Motor neuron (in vitro differentiated cells): ENCODE measurements around the gene BRD4. TPM values are rescaled to one million over a fixed set of nuclear protein-coding genes. Genes with fewer than 3 reads are reported as not detected.
A peak's percentile ranks its signal among the peaks of the same experiment; 100 is the strongest.

ENCODE experiments used
- ATAC-seq, 8 experiments: fragments of 200-7000 bp; cut with Tn5 transposase; replicated peaks in 6 of 8; 2 replicates each; pipeline ENCODE4 v1.8.0; 2021; ENCODE audit warnings: mild to moderate bottlenecking in 8 of 8, moderate library complexity in 8 of 8
- H3K27ac ChIP-seq, 2 donors: fragments of 250-450 bp; sonication (Bioruptor Pico); 2 replicates each; pipeline ENCODE4 v1.9.0; 2021; ENCODE audit warnings: antibody characterized with exemption in 2 of 2, mild to moderate bottlenecking in 2 of 2, moderate library complexity in 1 of 2
- H3K4me1 ChIP-seq, 2 donors: fragments of 250-450 bp; sonication (Bioruptor Pico); replicated peaks in 1 of 2; 2 replicates each; pipeline ENCODE4 v1.6.1; 2021; ENCODE audit warnings: antibody characterized with exemption in 2 of 2, mild to moderate bottlenecking in 2 of 2, moderate library complexity in 1 of 2
- H3K4me3 ChIP-seq, 5 donors: fragments of 250-450 bp; sonication (Bioruptor Pico); 2 replicates each; pipeline ENCODE4 v1.9.0; 2021; ENCODE audit warnings: antibody characterized with exemption in 5 of 5, mild to moderate bottlenecking in 5 of 5, moderate library complexity in 4 of 5
- WGBS, 10 experiments: fragments of 450-650 bp; shearing (Covaris generic); methylation state at CpG; one replicate each; pipeline ENCODE4 v1.0.0; 2022; 5-methylcytosine and 5-hydroxymethylcytosine counted together
- in situ Hi-C, 9 experiments: fragments of 400-800 bp; cut with MboI; loops; one replicate each; pipeline ENCODE4 v1.15.0; 2021; ENCODE audit warnings: low sequenced_read_pairs in 9 of 9, low pct_unique_long_range_greater_than_20kb in 2 of 9; ENCODE audit not compliant: unreplicated experiment in 9 of 9
- total RNA-seq, 8 experiments: library from RNA; unstranded; fragments of 300-600 nt; gene quantifications; 2 replicates each; pipeline versions ENCODE4 v1.2.3 to v1.2.4, GENCODE V29; 2022

The BRD4 gene
- total RNA-seq, 8 experiments from 2014 or later, result 10.5 to 70.6 (median 23.0) TPM

DNA sequence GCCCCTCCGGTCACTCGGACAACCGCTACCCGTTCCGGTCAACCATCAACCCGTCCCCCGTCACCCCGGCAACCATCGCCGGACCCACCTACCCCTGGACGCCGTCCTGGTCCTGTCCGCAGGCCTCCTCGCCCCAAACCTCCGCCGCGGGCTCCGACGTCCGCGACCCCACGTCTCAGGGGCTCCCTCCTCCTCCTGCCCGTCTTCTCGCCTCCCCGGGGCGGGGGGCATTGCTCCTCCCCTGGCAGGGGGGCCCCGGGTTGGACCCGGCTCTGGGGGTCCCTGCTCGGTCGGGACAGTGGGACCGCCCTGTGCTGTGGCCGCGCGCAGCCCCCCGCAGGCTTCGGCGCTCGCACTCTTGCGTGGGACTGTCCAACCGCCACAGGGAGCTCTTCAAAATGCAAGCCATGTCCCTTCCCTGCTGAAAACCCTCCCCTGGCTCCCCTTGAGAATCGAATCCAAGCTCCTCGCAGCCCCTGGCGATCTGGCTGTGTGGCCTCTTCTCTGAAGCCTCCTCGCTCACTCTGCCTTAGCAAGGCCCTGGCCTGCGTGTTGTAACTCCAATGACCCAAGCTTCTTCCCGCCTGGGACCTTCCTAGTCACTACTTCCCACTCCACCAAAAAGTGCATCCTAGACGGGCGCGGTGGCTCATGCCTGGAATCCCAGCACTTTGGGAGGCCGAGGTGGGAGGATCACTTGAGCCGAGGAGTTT is 108.5 kb downstream of the BRD4 start:
- peak in 5 of 8 experiments; percentile 3 to 35 (median 28) for ATAC-seq
- 0 to 87% (median 60%) methylated on average over 1 to 9 of the region's 51 CpGs; no CpG with 5 or more reads in 3 of the 10 experiments for WGBS, 10 experiments
- in situ Hi-C loops, result no loop called here
- Histone ChIP-seq H3K4me3 (peak overlapping the region; percentile 38 to 47 (median 43)), H3K4me1 (peaks cover 5 to 17% of the 10 kb centered on the region in 2 donors), H3K27ac (peak overlapping the region; percentile 62 to 86)

DNA sequence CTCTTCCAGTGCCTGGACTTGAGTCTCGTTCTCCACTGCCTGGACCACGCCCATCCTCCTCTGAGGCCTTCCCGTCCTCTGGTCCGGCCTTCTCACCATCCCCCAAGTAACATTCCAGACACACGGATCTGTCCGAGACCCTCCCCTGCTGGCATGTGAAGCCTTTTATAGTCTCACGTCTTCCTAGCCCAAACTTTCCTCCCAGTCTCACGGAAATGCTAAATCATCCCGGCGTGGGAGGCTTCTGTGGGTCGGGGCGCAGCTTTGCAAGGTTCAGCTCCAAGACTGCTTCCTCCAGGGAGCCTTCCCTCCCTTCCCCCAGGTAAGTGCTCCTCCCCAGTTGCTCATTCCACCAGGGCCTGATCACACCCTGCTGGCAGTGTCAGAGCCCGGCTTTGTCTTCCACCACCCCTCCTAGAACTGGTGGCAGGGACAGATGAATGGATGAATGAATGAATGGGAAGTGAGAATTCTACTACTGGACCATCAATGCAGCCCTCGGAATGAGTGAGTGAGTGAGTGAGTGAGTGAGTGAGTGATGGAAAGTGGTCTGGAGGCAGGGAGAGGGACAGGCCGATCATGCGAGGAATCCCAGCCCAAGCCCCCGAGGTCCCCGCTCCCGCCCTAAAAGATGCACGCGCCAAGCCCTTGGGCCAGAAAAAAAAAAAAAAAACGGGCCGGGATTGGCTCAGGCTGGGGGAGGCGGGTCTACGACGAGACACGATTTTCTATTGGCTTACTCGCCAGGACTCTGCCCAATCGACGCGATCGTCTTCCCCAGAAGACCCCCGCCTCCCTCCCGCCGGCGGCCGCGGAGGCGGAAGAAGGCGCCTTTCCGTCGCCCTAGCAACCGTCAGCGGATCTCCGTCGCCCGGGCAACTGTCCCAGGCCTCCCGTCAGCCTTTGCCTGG is 109.3 kb downstream of the BRD4 start:
- peak; percentile 91 to 98 (median 94) for ATAC-seq
- peaks cover 8 to 19% of the 10 kb centered on the region in 2 donors for H3K4me1 ChIP-seq
- WGBS, 10 experiments, result 0 to 9% (median 1%) methylated on average over 1 to 13 of the region's 48 CpGs; no CpG with 5 or more reads in 2 of the 10 experiments
- peak overlapping the region; percentile 38 to 47 (median 43) for H3K4me3 ChIP-seq
- in situ Hi-C loops, result no loop called here
- H3K27ac ChIP-seq, result peak overlapping the region in 1 of 2 donors; percentile 7

DNA sequence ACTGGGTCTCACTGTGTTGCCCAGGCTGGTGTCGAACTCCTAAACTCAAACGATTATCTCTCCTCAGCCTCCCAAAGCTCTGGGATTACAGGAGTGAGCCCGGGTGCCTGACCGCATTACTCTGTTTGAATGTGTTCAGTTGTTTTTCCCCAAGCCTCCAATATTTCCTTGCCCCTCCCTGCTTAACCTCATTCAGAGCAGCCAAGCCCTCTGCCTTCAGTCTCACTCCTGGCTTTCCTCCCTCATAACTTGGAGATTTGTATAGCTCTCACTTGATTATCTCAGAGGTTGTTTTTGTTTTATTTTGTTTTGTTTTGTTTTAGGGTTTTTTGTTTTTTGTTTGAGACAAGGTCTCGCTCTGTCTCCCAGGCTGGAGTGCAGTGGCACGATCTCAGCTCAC is 111.5 kb downstream of the BRD4 start:
- no peak for ATAC-seq
- H3K4me3 ChIP-seq, result no peak overlapping the region
- 0 to 100% (median 94%) methylated on average over 1 to 6 of the region's 6 CpGs; no CpG with 5 or more reads in 2 of the 10 experiments for WGBS, 10 experiments
- H3K27ac ChIP-seq, result no peak overlapping the region
- peaks cover 11 to 19% of the 10 kb centered on the region in 2 donors for H3K4me1 ChIP-seq
- in situ Hi-C loops, result no loop called here

DNA sequence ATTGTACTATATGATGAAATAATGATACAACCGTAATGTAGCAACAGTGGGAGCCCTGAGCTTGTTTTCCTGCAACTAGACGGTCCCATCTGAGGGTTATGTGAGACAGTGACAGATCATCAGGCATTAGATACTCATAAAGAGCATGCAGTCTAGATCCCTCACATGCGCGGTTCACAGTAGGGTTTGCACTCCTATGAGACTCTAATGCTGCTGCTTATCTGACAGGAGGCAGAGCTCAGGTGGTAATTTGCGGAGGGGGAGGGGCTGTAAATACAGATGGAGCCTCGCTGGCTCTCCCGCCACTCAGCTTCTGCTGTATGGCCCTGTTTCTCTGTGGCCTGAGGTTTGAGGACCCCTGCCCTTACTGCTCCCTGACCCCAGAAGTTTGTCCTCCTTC is 113.8 kb downstream of the BRD4 start:
- 40 to 100% (median 76%) methylated on average over 1 to 6 of the region's 7 CpGs; no CpG with 5 or more reads in 1 of the 10 experiments for WGBS, 10 experiments
- Histone ChIP-seq H3K4me3 (no peak overlapping the region), H3K4me1 (peaks cover 11 to 14% of the 10 kb centered on the region in 2 donors), H3K27ac (peak overlapping the region; percentile 59 to 60)
- peak in 1 of 8 experiments; percentile 23 for ATAC-seq
- in situ Hi-C loops, result no loop called here

DNA sequence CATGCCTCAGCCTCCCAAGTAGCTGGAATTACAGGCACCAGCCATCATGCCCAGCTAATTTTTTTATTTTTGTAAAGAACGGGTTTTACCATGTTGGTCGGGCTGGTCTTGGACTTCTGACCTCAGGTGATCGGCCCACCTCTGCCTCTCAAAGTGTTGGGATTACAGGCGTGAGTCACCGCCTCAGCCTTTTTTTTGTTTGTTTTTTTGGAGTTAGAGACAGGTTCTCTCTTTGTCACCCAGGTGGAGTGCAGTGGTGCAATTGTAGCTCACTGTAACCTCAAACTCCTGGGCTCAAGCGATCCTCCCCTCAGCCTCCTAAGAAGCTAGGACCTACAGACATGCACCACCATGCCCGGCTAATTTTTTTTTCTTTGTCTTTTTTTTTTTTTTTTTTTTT is 116.0 kb downstream of the BRD4 start:
- H3K27ac ChIP-seq, result no peak overlapping the region
- in situ Hi-C loops, result no loop called here
- no peak overlapping the region for H3K4me3 ChIP-seq
- H3K4me1 ChIP-seq, result peaks cover 5% of the 10 kb centered on the region in 2 donors
- no peak for ATAC-seq
- WGBS, 10 experiments, result 75 to 100% (median 89%) methylated on average over 1 to 7 of the region's 7 CpGs; no CpG with 5 or more reads in 1 of the 10 experiments

DNA sequence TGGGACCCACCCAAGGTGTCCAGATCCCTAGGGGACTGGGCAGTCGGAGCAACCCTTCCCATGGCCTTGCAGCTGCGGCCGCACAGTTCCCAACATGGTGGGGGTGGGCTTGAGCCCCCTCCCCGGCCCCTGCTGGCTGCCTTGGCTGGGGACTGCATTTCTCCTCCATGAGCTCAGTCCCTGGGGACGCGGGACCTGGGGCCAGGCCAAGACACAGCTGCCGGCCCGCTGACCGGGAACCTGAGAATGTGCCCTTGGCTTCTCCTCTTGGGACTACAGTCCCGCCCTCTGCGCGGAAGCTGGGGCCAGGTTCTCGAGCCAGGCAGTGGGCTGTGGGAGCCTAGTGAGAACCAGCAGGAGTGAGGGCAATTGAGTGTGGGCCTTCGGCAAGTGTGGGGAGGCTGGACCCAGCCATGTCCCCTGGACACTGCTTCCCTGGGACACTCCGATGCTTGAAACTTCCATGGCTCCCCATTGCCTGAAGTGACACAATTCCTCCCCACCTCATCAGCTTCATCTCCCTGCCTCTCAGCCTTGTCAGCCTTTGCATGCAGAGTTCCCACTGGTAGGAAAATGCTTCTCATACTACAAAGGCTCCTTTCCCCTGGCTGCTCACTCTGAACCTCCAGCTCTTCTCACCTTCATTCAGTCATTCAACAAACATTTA is 118.5 kb downstream of the BRD4 start:
- Histone ChIP-seq H3K4me3 (no peak overlapping the region), H3K27ac (no peak overlapping the region), H3K4me1 (peaks cover 3 to 5% of the 10 kb centered on the region in 2 donors)
- ATAC-seq, result no peak
- in situ Hi-C loops, result no loop called here
- whole genome bisulfite sequencing, 10 experiments, result 73 to 100% (median 88%) methylated on average over 1 to 13 of the region's 15 CpGs; no CpG with 5 or more reads in 6 of the 10 experiments

DNA sequence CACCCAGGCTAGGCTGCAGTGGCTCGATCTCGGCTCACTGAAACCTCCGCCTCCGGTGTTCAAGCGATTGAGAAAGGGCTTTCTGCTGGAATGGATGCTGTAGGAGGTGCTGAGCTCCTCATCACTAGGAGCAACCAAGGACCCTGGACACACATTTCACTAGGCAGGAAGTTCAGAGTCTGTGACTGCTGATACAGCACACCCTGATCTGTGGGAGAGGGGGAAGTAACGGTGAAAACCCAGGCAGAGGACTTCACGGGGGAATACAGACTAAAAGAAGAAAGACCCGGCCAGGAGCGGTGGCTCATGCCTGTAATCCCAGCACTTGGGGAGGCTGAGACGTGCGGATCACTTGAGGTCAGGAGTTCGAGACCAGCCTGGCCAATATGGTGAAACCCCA is 119.6 kb downstream of the BRD4 start:
- 71 to 100% (median 94%) methylated on average over 1 to 8 of the region's 12 CpGs; no CpG with 5 or more reads in 1 of the 10 experiments for WGBS, 10 experiments
- H3K27ac ChIP-seq, result no peak overlapping the region
- in situ Hi-C loops, result no loop called here
- ATAC-seq, result no peak
- no peaks in the 10 kb centered on the region for H3K4me1 ChIP-seq
- H3K4me3 ChIP-seq, result no peak overlapping the region

DNA sequence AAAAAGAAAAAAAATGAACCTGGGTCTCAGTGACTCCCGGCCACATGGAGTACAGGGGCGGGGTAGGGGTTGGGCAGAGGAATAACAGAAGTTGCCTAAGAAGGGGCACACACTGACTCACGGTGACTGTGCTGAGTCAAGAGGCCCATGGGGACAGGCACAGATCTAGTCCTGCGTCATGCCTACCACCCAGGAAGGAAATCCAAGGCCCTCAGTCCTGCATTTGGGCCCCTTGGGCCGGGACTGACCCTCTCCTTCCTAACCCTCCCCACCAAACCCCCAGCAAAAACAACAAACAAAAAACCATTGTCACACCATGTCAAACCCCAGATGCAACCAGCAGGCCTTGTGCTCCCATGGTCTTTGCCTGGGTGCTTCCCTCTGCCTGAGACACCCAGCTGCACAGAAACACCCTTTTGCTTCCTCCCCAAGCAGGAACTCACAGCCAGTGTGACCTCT is 122.0 kb downstream of the BRD4 start:
- 20 to 100% (median 83%) methylated on average over 1 to 4 of the region's 5 CpGs; no CpG with 5 or more reads in 4 of the 10 experiments for WGBS, 10 experiments
- Histone ChIP-seq H3K4me3 (no peak overlapping the region), H3K4me1 (no peaks in the 10 kb centered on the region), H3K27ac (no peak overlapping the region)
- in situ Hi-C loops, result no loop called here
- peak in 7 of 8 experiments; percentile 56 to 96 (median 81) for ATAC-seq

DNA sequence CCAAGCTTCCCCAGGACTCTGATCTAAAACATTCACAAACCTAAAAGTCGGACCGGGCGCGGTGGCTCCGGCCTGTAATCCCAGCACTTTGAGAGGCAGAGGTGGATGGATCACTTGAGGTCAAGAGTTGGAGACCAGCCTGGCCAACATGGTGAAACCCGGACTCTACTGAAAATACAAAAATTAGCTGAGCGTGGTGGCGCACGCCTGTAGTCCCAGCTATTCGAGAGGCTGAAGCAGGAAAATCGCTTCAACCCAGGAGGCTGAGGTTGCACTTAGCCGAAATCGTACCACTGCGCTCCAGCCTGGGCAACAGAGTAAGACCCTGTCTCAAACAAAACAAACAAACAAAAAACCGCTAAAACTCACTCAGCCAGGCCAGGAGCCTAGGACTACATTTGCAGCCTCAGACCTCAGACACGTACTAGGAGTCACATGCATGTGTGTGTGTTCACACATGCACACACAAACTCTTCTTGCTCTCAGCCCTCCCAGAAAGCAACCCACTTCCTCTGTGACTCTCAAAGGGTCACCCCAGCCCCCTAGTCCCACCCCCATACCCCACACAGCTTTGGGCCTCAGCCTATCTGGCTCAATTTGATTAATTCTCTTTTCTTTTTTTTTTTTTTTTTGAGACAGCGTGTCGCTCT is 130.8 kb downstream of the BRD4 start:
- Histone ChIP-seq H3K4me1 (peaks cover 0 to 15% of the 10 kb centered on the region in 2 donors), H3K4me3 (peak overlapping the region in 1 of 5 donors; percentile 73), H3K27ac (no peak overlapping the region)
- in situ Hi-C loops, result no loop called here
- 80 to 100% (median 100%) methylated on average over 1 to 12 of the region's 18 CpGs; no CpG with 5 or more reads in 2 of the 10 experiments for WGBS, 10 experiments
- ATAC-seq, result no peak

DNA sequence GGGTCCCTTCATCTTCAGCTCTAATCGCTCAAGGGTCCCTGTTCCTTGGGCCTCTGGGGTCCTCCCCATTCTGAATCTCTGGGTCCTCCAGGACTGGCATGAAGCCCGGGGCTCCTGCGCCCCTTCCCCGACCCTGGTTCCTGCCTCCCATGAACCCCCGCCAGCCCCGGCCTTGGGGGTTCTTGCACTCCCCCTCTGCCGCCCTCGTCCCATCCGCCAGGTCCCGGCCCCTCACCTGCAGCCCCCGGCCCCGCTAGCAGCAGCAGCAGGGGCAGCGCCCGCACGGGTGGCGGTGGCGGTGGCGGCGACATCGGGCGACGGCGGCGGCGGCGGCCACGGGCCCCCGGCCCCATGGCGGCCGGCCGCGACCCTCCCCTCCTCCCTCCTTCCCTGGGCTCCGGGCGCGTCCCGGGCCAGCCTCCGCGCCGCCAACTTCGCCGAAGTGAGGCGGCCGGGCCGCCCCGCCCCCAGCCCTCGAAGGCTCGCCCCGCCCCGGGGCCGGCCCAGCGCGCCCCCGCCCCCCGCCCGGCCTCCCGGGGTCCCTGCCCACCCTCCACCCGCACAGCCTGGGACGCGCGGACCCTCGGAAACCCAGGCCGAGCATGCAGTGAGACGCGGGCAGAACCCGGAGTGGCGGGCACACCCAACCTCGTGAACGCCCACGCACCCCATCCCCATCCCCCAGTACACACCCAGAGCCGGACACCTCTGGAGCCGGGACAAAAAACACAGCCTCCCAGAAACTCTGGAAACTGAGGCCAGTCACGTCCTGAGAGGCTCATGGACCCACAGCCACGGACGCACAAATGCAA is 131.6 kb downstream of the BRD4 start, which contains the start of gene NOTCH3:
NOTCH3 (minus strand) TSS at position 443 of the 812 bp plus-strand sequence; CDS start at position 353, 90 bp downstream.
- Histone ChIP-seq H3K27ac (peak within 1 kb of the TSS; percentile 18 to 78), H3K4me1 (peaks cover 4 to 18% of the 10 kb centered on the region in 2 donors), H3K4me3 (peak within 1 kb of the TSS; percentile 32 to 73 (median 43))
- ATAC-seq, result peak; percentile 12 to 70 (median 28)
- WGBS, 10 experiments, result 20% methylated on average over 2 of the region's 74 CpGs; no CpG with 5 or more reads in 9 of the 10 experiments
- in situ Hi-C loops, result no loop called here
